Measurements from ENCODE around the gene FERMT3.

- TF ChIP-seq, protein P1, sequence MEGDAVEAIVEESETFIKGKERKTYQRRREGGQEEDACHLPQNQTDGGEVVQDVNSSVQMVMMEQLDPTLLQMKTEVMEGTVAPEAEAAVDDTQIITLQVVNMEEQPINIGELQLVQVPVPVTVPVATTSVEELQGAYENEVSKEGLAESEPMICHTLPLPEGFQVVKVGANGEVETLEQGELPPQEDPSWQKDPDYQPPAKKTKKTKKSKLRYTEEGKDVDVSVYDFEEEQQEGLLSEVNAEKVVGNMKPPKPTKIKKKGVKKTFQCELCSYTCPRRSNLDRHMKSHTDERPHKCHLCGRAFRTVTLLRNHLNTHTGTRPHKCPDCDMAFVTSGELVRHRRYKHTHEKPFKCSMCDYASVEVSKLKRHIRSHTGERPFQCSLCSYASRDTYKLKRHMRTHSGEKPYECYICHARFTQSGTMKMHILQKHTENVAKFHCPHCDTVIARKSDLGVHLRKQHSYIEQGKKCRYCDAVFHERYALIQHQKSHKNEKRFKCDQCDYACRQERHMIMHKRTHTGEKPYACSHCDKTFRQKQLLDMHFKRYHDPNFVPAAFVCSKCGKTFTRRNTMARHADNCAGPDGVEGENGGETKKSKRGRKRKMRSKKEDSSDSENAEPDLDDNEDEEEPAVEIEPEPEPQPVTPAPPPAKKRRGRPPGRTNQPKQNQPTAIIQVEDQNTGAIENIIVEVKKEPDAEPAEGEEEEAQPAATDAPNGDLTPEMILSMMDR (IDR thresholded peaks at IDR 0.05), result no peak
- TF ChIP-seq POLR2A (IDR thresholded peaks at IDR 0.05), result no peak
- no peak for TF ChIP-seq POLR2AphosphoS5 (IDR thresholded peaks at IDR 0.05; ENCODE audit: insufficient read depth in 1 of 2, low read depth in 1 of 2)
Measured at GRCh38 chr11:64264371-64264852, 57.9 kb downstream of the FERMT3 start.
